GM21390 (cell line): ENCODE results near the gene LPA.
A peak's percentile ranks its signal among the peaks of the same experiment; 100 is the strongest.
"Not testable (repeated sequence)": the region's sequence is repeated elsewhere in the genome, so short reads cannot be mapped to it uniquely, and the experiment has no call there.

ENCODE experiments used
- ATAC-seq: cut with Tn5 transposase; IDR thresholded peaks from one replicate; pipeline ENCODE4 v1.9.1; 2021; ENCODE audit not compliant: unreplicated experiment

LPA gene

GRCh38 chr6:160664198-160664597 lies at the start of gene LPA:
TSS of gene LPA (minus strand) at chr6:160664275. CDS start at chr6:160664214, 61 bp downstream.
- ATAC-seq: not testable (repeated sequence)

GRCh38 chr6:160708993-160709392 lies 44.9 kb upstream of the LPA start:
- ATAC-seq: not testable (repeated sequence)

- not testable (repeated sequence) for ATAC-seq
Measured at GRCh38 chr6:160704688-160705087, 40.6 kb upstream of the LPA start.

- not testable (repeated sequence) for ATAC-seq
Measured at GRCh38 chr6:160701918-160702680, 38.0 kb upstream of the LPA start, which contains the start of gene PLG. TSS of gene PLG (plus strand) at chr6:160702244. CDS start at chr6:160702305, 61 bp downstream.

- ATAC-seq: no peak
Measured at GRCh38 chr6:160697826-160698225, 33.8 kb upstream of the LPA start.

- not testable (repeated sequence) for ATAC-seq
Measured at GRCh38 chr6:160696884-160697283, 32.8 kb upstream of the LPA start.

GRCh38 chr6:160695622-160696021 lies 31.5 kb upstream of the LPA start:
- ATAC-seq: not testable (repeated sequence)

GRCh38 chr6:160695025-160695424 lies 30.9 kb upstream of the LPA start:
- not testable (repeated sequence) for ATAC-seq

GRCh38 chr6:160692369-160692959 lies 28.4 kb upstream of the LPA start:
- ATAC-seq: no peak

GRCh38 chr6:160691617-160692016 lies 27.5 kb upstream of the LPA start:
- ATAC-seq: no peak

GRCh38 chr6:160690458-160690857 lies 26.4 kb upstream of the LPA start:
- ATAC-seq: no peak

GRCh38 chr6:160685762-160686450 lies 21.8 kb upstream of the LPA start:
- ATAC-seq: no peak

- ATAC-seq: not testable (repeated sequence)
Measured at GRCh38 chr6:160685101-160685761, 21.2 kb upstream of the LPA start.

GRCh38 chr6:160679402-160679769 lies 15.3 kb upstream of the LPA start:
- ATAC-seq: no peak

- no peak for ATAC-seq
Measured at GRCh38 chr6:160678744-160679401, 14.8 kb upstream of the LPA start.

- ATAC-seq: no peak
Measured at GRCh38 chr6:160678230-160678629, 14.2 kb upstream of the LPA start.

- ATAC-seq: not testable (repeated sequence)
Measured at GRCh38 chr6:160676418-160676817, 12.3 kb upstream of the LPA start.

GRCh38 chr6:160668589-160668988 lies 4.5 kb upstream of the LPA start:
- ATAC-seq: no peak

GRCh38 chr6:160667639-160668481 lies 3.8 kb upstream of the LPA start:
- peak; percentile 90 for ATAC-seq

- ATAC-seq: no peak
Measured at GRCh38 chr6:160662842-160663241, 1.2 kb downstream of the LPA start.
